Limb (tissue), 2 donors: ENCODE data around the gene ZP1.
"Not testable (repeated sequence)": the region's sequence is repeated elsewhere in the genome, so short reads cannot be mapped to it uniquely, and the experiment has no call there.

Experiments
- DNase-seq, 2 donors: peaks; one replicate each; pipeline ENCODE4 v3.0.0-alpha.2; 2016; ENCODE audit errors: extremely low spot score in 2 of 2

Gene ZP1

GRCh38 chr11:60866911-60867870 lies at the start of gene ZP1:
ZP1 (plus strand) TSS chr11:60867542; CDS start chr11:60867562, 20 bp downstream.
- no peak for DNase-seq

GRCh38 chr11:60818057-60818456 lies 49.3 kb upstream of the ZP1 start:
- no peak for DNase-seq

- no peak for DNase-seq
These were observed 45.3 kb upstream of the ZP1 start for GRCh38 chr11:60821827-60822599.

- not testable (repeated sequence) for DNase-seq
These were observed 43.5 kb upstream of the ZP1 start for GRCh38 chr11:60823745-60824306.

- DNase-seq: no peak
These were observed 42.2 kb upstream of the ZP1 start for GRCh38 chr11:60825118-60825517.

GRCh38 chr11:60825790-60826189 lies 41.6 kb upstream of the ZP1 start:
- no peak for DNase-seq

GRCh38 chr11:60830478-60831142 lies 36.7 kb upstream of the ZP1 start:
- no peak for DNase-seq

GRCh38 chr11:60831143-60831500 lies 36.2 kb upstream of the ZP1 start:
- DNase-seq: peak; percentile 75 to 86

GRCh38 chr11:60831501-60832079 lies 35.8 kb upstream of the ZP1 start:
- DNase-seq: no peak

GRCh38 chr11:60834742-60835533 lies 32.4 kb upstream of the ZP1 start:
- no peak for DNase-seq

GRCh38 chr11:60835534-60835846 lies 31.9 kb upstream of the ZP1 start:
- DNase-seq: no peak

GRCh38 chr11:60836866-60837515 lies 30.4 kb upstream of the ZP1 start:
- no peak for DNase-seq

- no peak for DNase-seq
These were observed 29.2 kb upstream of the ZP1 start for GRCh38 chr11:60838132-60838531.

- DNase-seq: peak; percentile 69 to 81
These were observed 26.6 kb upstream of the ZP1 start for GRCh38 chr11:60840470-60841430.

- DNase-seq: peak; percentile 96 to 99
These were observed 25.3 kb upstream of the ZP1 start, which contains the start of gene CCDC86 for GRCh38 chr11:60841797-60842667. CCDC86 (plus strand) TSS chr11:60842113; CDS start chr11:60842125, 12 bp downstream.

GRCh38 chr11:60842668-60843600 lies 24.4 kb upstream of the ZP1 start:
- DNase-seq: no peak
